ENCODE data around the gene UBAC1. TPM values are rescaled to one million over a fixed set of nuclear protein-coding genes. Genes with fewer than 3 reads are reported as not detected.

UBAC1 gene
- total RNA-seq, 4 donors from 2014 or later = 48.6 to 61.4 (median 55.9) TPM

GRCh38 chr9:135885100-135885853 lies 75.9 kb downstream of the UBAC1 start:
- no peak for DNase-seq (ENCODE audit: low spot score in 2 of 2)
- no peaks in the 10 kb centered on the region for H3K27me3 ChIP-seq
- TF ChIP-seq EP300 (IDR thresholded peaks at IDR 0.05) (no peak), CTCF (IDR thresholded peaks at IDR 0.05) (no peak), POLR2A (IDR thresholded peaks at IDR 0.05) (no peak)
- H3K4me1 ChIP-seq = peaks cover 0 to 65% (median 24%) of the 10 kb centered on the region in 4 donors
- H3K4me3 ChIP-seq = no peak overlapping the region
- H3K27ac ChIP-seq = no peak overlapping the region
- no peaks in the 10 kb centered on the region for H3K9me3 ChIP-seq
- H3K36me3 ChIP-seq = peaks cover 0 to 19% (median 0%) of the 10 kb centered on the region in 3 donors
- WGBS, 2 donors = 66 to 69% methylated on average over 7 of the region's 7 CpGs

GRCh38 chr9:135884328-135885035 lies 76.7 kb downstream of the UBAC1 start:
- WGBS, 2 donors = 70 to 72% methylated on average over 13 to 16 of the region's 16 CpGs
- H3K27ac ChIP-seq = no peak overlapping the region
- no peaks in the 10 kb centered on the region for H3K27me3 ChIP-seq
- H3K4me3 ChIP-seq = no peak overlapping the region
- no peaks in the 10 kb centered on the region for H3K9me3 ChIP-seq
- H3K36me3 ChIP-seq = peaks cover 0 to 19% (median 0%) of the 10 kb centered on the region in 3 donors
- peaks cover 0 to 63% (median 22%) of the 10 kb centered on the region in 4 donors for H3K4me1 ChIP-seq
- TF ChIP-seq CTCF (IDR thresholded peaks at IDR 0.05) = no peak
- TF ChIP-seq POLR2A (IDR thresholded peaks at IDR 0.05) = no peak
- TF ChIP-seq EP300 (IDR thresholded peaks at IDR 0.05) = no peak
- DNase-seq (ENCODE audit: low spot score in 2 of 2) = no peak

- no peak for TF ChIP-seq POLR2A (IDR thresholded peaks at IDR 0.05)
- TF ChIP-seq CTCF (IDR thresholded peaks at IDR 0.05) = no peak
- no peak for TF ChIP-seq EP300 (IDR thresholded peaks at IDR 0.05)
- WGBS, 2 donors = 74 to 85% methylated on average over 15 of the region's 15 CpGs
These were observed 77.6 kb downstream of the UBAC1 start for GRCh38 chr9:135883410-135884089.

More at GRCh38 chr9:135883410-135884089, 77.6 kb downstream of the UBAC1 start:
- peaks cover 0 to 63% (median 21%) of the 10 kb centered on the region in 4 donors for H3K4me1 ChIP-seq
- no peak for DNase-seq (ENCODE audit: low spot score in 2 of 2)
- no peak overlapping the region for H3K27ac ChIP-seq
- peaks cover 0 to 19% (median 0%) of the 10 kb centered on the region in 3 donors for H3K36me3 ChIP-seq
- H3K4me3 ChIP-seq = no peak overlapping the region
- H3K27me3 ChIP-seq = no peaks in the 10 kb centered on the region
- no peaks in the 10 kb centered on the region for H3K9me3 ChIP-seq

Other genes starting within 250 kb of the UBAC1 start
- 10 to 100 TPM; 27.6 to 40.8 (median 35.7) TPM for gene CAMSAP1, start 53.8 kb downstream of the UBAC1 start, total RNA-seq
- gene NACC2, start 133.9 kb upstream of the UBAC1 start, total RNA-seq = 10 to 100 TPM; 45.6 to 55.7 (median 49.8) TPM
- 10 to 100 TPM; 24.3 to 47.7 (median 26.6) TPM for gene TMEM250, start 157.5 kb upstream of the UBAC1 start, total RNA-seq
- not detected for gene LHX3, start 243.8 kb upstream of the UBAC1 start, total RNA-seq